Pancreas (tissue), 10 donors: Measurements from ENCODE around the gene CDKL5. TPM values are rescaled to one million over a fixed set of nuclear protein-coding genes. Genes with fewer than 3 reads are reported as not detected.

Source experiments
- ATAC-seq, 4 donors: fragments of 200-7000 bp; cut with Tn5 transposase; one replicate each; pipeline versions ENCODE4 v1.8.0 to v1.9.1; 2020; ENCODE audit warnings: mild to moderate bottlenecking in 4 of 4, moderate library complexity in 4 of 4
- DNase-seq, 6 donors: peaks; one replicate each; pipeline ENCODE4 v3.0.0-alpha.2; 2020
- FAIRE-seq: peaks from 2 replicates; lab custom pipeline; 2012; peaks lifted over from hg19 to GRCh38; lab: Jason Lieb, UNC
- H3K27ac ChIP-seq, 4 donors: fragments of 200-600 bp; sonication (generic); 1 replicate in 3 of 4; 2 replicates in 1 of 4; pipeline versions ENCODE4 v1.5.0 to v1.8.0; 2020
- H3K27me3 ChIP-seq, 4 donors: fragments of 200-600 bp; one replicate each; pipeline ENCODE4 v1.8.0; 2021
- H3K36me3 ChIP-seq, 3 donors: fragments of 200-600 bp; sonication (generic) in 1 of 3; one replicate each; pipeline versions ENCODE4 v1.5.0 to v1.8.0; 2020 to 2021
- H3K4me1 ChIP-seq, 3 donors: fragments of 200-600 bp; one replicate each; pipeline ENCODE4 v1.8.0; 2021
- H3K4me3 ChIP-seq, 4 donors: fragments of 200-600 bp; sonication (generic) in 2 of 4; one replicate each; pipeline versions ENCODE4 v1.5.0 to v1.8.0; 2020 to 2021
- H3K9me3 ChIP-seq, 4 donors: fragments of 200-600 bp; one replicate each; pipeline ENCODE4 v1.8.0; 2021
- WGBS, 2 donors: extraction: QIAGEN DNeasy Blood & Tissue Kit; methylation state at CpG; one replicate each; pipeline ENCODE4 v1.1.7; 2013; 5-methylcytosine and 5-hydroxymethylcytosine counted together
- intact Hi-C, 3 donors: fragments of 100-400 bp; cut with DNase I; formaldehyde crosslinking; loops; one replicate each; pipeline versions ENCODE4 v1.11.1 to v1.14.2; 2022
- polyA plus RNA-seq, 2 donors: library from polyadenylated mRNA; stranded (reverse); fragments of 200-250 nt; gene quantifications; one replicate each; pipeline ENCODE4 v1.2.3, GENCODE V29; 2013
- total RNA-seq, 6 donors: library from RNA; stranded (reverse); fragmentation: NEBNext Ultra II Directional in 4 of 6; extraction: Animal tissue kit (Norgen Biotek cat#: 25700) in 4 of 6; gene quantifications; one replicate each; pipeline versions ENCODE4 v1.2.1 to v1.2.4, GENCODE V29; 2021 to 2023
- TF ChIP-seq, protein P1 (sequence below), 4 donors: fragments of 200-600 bp; sonication (generic) in 3 of 4; IDR thresholded peaks; one replicate each; pipeline versions ENCODE4 v1.5.0 to v1.8.0; 2021; ENCODE audit warnings: antibody characterized with exemption in 4 of 4
- donor health status: healthy with polysubstance abuse.
- donor health status: DM: no; HTN: no; CAD: no; lungs with moderate emphysema.
- donor health status: DM: no; HTN: no; CAD: no.
- donor health status: control.
- donor health status: control.
- donor health status: Bipolar disorder and iron deficiency.
- donor health status: DM: yes; HTN: yes; CAD: no.
- donor health status: DM: no; HTN: no; CAD: no.
- donor health status: DM: no; HTN: no; CAD: no.
- donor health status: DM: yes; HTN: yes; CAD: no.

Gene CDKL5
- total and polyA plus RNA-seq, 8 donors: 0.76 to 11.5 (median 4.4) TPM

DNA sequence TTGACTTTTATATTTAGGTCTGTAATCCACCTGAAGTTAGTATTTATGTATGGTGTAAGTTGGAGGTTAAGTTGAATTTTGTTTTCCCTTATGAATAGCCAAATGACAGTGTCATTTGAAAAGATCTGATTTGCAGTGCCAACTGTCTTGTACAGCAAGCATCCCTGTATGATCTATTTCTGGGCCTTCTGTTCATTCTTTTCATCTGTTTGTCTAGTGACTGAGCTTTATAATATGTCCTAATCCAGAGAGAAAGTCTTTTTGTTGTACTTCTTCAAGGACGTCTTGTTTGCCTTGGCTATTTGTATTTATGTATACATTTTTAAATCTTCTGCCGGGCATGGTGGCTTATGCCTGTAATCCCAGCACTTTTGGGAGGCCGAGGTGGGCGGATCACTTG lies 39.6 kb downstream of the CDKL5 start:
- Histone ChIP-seq H3K4me1 (no peaks in the 10 kb centered on the region), H3K27me3 (no peaks in the 10 kb centered on the region), H3K4me3 (no peak overlapping the region), H3K27ac (no peak overlapping the region), H3K36me3 (no peaks in the 10 kb centered on the region), H3K9me3 (no peaks in the 10 kb centered on the region)
- intact Hi-C loops: no loop called here
- 79 to 92% methylated on average over 4 of the region's 4 CpGs for WGBS, 2 donors
- ATAC-seq (no peak), DNase-seq (no peak), FAIRE-seq (no peak)
- TF ChIP-seq, protein P1, sequence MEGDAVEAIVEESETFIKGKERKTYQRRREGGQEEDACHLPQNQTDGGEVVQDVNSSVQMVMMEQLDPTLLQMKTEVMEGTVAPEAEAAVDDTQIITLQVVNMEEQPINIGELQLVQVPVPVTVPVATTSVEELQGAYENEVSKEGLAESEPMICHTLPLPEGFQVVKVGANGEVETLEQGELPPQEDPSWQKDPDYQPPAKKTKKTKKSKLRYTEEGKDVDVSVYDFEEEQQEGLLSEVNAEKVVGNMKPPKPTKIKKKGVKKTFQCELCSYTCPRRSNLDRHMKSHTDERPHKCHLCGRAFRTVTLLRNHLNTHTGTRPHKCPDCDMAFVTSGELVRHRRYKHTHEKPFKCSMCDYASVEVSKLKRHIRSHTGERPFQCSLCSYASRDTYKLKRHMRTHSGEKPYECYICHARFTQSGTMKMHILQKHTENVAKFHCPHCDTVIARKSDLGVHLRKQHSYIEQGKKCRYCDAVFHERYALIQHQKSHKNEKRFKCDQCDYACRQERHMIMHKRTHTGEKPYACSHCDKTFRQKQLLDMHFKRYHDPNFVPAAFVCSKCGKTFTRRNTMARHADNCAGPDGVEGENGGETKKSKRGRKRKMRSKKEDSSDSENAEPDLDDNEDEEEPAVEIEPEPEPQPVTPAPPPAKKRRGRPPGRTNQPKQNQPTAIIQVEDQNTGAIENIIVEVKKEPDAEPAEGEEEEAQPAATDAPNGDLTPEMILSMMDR (IDR thresholded peaks at IDR 0.05): no peak

DNA sequence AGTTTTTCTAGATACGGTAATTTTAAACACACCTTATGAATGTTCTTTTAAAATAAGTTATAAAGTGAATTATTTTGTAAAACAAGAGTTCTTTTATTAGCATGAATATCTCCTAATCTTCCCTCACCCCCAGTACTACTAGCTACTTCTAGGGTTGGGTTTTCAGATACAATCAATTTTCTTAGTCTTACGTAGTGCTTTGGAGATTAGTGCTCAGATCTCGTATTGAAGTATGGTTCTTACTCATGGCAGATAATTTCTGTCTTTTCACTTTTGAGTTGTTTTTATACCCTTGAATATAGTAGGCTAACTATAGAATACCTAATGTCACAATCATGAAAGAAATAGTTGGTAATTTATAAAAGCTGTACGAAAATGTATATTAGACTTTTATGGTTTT lies 43.2 kb downstream of the CDKL5 start:
- H3K4me1 ChIP-seq: no peaks in the 10 kb centered on the region
- H3K9me3 ChIP-seq: no peaks in the 10 kb centered on the region
- intact Hi-C loops: no loop called here
- H3K27me3 ChIP-seq: no peaks in the 10 kb centered on the region
- FAIRE-seq (peak; percentile 71), DNase-seq (no peak), ATAC-seq (no peak)
- no peak overlapping the region for H3K4me3 ChIP-seq
- 83 to 97% methylated on average over 4 of the region's 4 CpGs for WGBS, 2 donors
- no peaks in the 10 kb centered on the region for H3K36me3 ChIP-seq
- no peak overlapping the region for H3K27ac ChIP-seq
- TF ChIP-seq, protein P1 (IDR thresholded peaks at IDR 0.05): no peak

DNA sequence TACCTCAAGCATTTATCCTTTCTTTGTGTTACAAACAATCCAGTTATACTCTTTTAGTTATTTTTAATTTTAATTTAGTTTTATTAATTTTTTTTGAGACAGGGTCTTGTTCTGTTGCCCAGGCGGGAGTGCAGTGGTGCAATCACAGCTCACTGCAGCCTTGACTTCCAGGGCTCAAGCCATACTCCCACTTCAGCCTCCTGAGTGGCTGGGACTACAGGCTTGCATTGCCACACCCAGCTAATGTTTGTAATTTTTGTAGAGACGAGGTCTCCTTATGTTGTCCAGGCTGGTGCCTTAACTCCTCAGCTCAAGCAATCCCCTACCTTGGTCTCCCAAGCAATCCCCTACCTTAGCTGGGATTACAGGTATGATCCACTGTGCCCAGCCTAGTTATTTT lies 45.9 kb downstream of the CDKL5 start:
- DNase-seq: no peak
- Histone ChIP-seq H3K27ac (no peak overlapping the region), H3K4me3 (no peak overlapping the region), H3K9me3 (no peaks in the 10 kb centered on the region), H3K4me1 (no peaks in the 10 kb centered on the region), H3K27me3 (no peaks in the 10 kb centered on the region), H3K36me3 (no peaks in the 10 kb centered on the region)
- TF ChIP-seq, protein P1 (IDR thresholded peaks at IDR 0.05): no peak
- ATAC-seq: no peak
- WGBS, 2 donors: 94 to 95% methylated on average over 2 of the region's 2 CpGs
- FAIRE-seq: no peak
- intact Hi-C loops: no loop called here

DNA sequence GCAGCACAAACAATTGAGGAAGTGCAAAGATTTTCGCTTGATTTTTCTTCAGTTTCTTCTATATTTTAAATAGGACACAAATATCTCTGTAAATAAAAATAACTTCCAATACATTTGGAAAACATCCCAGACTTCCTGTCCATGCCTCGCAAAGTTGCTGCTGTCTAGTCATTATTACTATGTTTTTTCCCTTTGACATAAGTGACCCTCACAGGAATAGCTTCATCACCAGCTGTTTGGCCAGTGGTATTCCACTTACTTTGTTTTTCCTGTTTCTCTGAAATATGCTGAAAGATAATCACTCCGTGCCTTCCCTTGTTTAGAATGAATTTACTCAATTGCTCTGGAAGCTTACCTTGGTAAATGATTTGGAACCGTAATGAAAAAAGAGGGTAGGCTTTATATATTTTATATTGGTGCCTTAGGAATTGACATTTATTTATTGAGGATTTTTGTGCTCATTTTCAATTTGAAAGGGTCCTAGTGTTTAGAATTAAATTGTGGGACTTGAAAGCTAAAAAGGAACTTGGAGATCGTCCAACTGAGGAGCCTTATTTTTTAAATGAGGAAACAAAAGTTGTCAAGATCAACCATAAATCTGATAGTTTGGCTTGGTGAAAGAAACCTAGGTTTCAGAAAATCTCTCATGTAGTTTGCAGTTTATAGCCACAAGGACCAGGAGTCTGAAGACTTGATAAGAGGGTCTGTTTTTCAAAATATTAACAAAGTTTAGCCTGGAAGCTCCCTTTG lies 65.6 kb downstream of the CDKL5 start:
- no peak overlapping the region for H3K27ac ChIP-seq
- intact Hi-C loops: no loop called here
- no peak overlapping the region for H3K4me3 ChIP-seq
- WGBS, 2 donors: 71 to 77% methylated on average over 5 of the region's 5 CpGs
- no peaks in the 10 kb centered on the region for H3K36me3 ChIP-seq
- H3K4me1 ChIP-seq: no peaks in the 10 kb centered on the region
- no peak for ATAC-seq
- H3K9me3 ChIP-seq: no peaks in the 10 kb centered on the region
- TF ChIP-seq, protein P1 (IDR thresholded peaks at IDR 0.05): no peak
- no peak for DNase-seq
- H3K27me3 ChIP-seq: no peaks in the 10 kb centered on the region
- FAIRE-seq: no peak

DNA sequence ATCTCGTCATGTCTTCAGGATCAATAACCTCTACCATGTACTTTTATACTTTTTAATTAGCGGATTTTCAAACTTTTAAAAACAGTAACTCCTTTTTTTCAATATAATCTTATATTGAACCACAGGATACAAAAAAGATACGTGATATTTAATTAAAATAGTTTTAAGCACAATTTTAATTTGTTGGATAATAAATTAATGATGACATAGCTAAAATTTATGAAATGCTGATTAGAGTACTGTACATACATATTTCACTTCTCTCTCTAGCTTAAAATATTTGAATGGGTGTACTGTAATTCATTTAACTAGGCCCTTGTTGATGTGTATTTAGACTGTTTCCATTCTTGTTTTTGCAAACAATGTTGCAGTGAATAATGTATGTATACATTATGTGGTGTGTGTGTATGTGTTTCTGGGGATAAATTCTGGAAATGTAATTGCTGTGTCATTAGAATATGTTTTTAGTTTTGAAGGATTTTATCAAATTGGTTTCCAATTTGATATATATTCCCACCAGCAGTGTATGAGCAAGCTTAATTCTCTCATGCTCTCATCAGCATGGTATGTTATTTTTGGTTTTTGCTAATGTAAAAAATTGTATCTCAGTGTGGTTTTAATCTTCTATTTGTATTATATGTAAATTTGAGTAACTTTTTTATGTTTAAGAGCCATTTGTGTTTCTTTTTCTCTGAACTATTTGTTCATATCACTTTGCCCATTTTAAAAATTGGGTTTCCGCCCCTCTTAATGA lies 66.4 kb downstream of the CDKL5 start:
- TF ChIP-seq, protein P1 (IDR thresholded peaks at IDR 0.05): no peak
- H3K36me3 ChIP-seq: no peaks in the 10 kb centered on the region
- no peak overlapping the region for H3K27ac ChIP-seq
- H3K4me1 ChIP-seq: no peaks in the 10 kb centered on the region
- ATAC-seq (no peak), DNase-seq (no peak), FAIRE-seq (peak; percentile 92)
- no peaks in the 10 kb centered on the region for H3K9me3 ChIP-seq
- intact Hi-C loops: no loop called here
- no peak overlapping the region for H3K4me3 ChIP-seq
- WGBS, 2 donors: 89 to 97% methylated on average over 4 of the region's 4 CpGs
- no peaks in the 10 kb centered on the region for H3K27me3 ChIP-seq
